GM12872 (cell line): ENCODE data around the gene ZSCAN26.

Experiments used
- TF ChIP-seq, protein P1 (sequence below): IDR thresholded peaks from 3 replicates; pipeline ENCODE4 v1.5.1; 2011; ENCODE audit warnings: low read depth, mild to moderate bottlenecking, low read length, moderate library complexity; ENCODE audit not compliant: insufficient read depth

Gene ZSCAN26

GRCh38 chr6:28248916-28249315 lies 18.0 kb upstream of the ZSCAN26 start:
- TF ChIP-seq, protein P1, sequence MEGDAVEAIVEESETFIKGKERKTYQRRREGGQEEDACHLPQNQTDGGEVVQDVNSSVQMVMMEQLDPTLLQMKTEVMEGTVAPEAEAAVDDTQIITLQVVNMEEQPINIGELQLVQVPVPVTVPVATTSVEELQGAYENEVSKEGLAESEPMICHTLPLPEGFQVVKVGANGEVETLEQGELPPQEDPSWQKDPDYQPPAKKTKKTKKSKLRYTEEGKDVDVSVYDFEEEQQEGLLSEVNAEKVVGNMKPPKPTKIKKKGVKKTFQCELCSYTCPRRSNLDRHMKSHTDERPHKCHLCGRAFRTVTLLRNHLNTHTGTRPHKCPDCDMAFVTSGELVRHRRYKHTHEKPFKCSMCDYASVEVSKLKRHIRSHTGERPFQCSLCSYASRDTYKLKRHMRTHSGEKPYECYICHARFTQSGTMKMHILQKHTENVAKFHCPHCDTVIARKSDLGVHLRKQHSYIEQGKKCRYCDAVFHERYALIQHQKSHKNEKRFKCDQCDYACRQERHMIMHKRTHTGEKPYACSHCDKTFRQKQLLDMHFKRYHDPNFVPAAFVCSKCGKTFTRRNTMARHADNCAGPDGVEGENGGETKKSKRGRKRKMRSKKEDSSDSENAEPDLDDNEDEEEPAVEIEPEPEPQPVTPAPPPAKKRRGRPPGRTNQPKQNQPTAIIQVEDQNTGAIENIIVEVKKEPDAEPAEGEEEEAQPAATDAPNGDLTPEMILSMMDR = no peak

DNA sequence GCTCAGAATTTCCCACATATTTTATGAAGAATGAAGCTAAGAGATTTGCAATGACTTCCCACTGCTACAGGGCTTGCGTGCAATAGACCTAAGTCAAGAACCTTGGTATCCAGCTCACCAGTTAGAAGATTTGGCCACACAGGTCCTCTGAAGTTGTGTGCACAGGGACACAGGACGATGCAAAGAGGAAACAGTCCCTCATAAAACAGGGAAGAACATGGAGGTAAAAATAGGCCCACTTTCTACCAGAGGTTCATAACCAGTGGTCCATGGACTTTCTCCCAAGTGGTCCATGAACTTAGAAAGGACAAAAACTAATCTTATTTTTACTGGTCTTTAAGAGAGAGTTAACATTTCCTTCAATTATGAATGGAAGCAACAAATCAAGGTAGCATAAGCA lies 16.2 kb upstream of the ZSCAN26 start:
- TF ChIP-seq, protein P1 = no peak

DNA sequence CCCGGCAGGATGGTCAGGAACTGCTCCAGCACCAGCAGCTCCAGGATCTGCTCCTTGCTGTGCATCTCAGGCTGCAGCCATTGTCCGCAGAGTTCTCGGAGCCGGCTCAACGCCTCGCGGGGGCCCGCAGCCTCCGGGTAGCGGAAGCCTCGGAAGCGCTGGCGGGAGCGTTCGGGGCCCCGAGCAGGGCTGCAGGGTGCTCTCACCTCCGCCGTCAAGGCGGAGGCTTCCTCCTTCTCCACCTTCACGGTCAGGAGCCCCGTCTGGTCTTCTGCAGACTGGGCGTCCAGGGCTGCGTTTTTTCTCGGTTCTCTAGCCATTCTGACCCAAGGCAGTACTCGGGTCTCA lies 15.3 kb upstream of the ZSCAN26 start:
- TF ChIP-seq, protein P1 = no peak

DNA sequence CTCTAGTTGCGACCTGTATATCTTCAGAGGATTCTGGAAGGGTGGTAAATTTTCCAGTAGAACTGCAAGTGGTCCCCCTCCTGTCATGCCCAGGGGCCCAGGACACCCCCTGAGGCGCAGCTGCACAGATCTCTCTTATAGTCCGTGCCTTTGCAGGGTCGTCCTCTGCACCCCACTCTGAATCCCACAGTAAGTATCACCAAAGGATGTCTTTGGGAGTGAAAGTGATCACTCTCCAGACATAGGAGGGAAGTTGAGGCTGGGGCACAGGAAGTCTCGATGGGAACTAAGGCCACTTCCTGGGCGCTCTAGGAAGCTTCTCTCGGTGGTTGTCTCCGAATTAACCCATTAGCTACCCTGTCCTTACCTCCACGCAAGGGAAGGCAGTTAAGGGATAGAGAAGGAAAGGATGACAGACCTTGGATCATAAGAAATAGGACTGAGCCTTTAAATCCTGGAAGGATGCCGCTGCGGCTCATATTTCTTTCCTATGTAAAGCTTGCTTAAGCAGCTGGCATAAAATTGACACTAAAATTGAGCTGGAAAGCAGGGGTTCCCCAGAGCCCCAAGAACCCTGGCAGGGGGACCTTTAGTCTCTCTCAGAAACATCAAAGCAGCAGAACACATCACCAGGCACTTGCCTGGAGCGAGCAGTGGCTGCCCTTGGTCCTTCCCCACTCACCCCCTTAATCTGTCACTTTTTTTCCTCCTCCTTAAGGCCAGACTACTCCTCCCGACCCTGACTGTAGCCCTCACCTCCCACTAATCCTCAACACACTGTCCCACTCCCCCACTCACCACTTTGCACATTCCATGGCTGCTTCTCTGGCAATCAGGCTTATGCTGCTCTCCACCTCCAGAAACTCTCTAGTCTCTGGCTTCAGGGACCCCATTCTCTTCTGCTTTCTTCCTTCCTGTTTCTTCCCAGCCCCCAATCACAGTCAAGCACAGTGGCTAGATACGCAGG lies 14.7 kb upstream of the ZSCAN26 start, which contains the start of gene ZKSCAN4:
Gene ZKSCAN4 (minus strand): TSS at position 261 of the 967 bp plus-strand sequence. CDS start 289 bp downstream, outside the sequence.
- TF ChIP-seq, protein P1 = no peak

DNA sequence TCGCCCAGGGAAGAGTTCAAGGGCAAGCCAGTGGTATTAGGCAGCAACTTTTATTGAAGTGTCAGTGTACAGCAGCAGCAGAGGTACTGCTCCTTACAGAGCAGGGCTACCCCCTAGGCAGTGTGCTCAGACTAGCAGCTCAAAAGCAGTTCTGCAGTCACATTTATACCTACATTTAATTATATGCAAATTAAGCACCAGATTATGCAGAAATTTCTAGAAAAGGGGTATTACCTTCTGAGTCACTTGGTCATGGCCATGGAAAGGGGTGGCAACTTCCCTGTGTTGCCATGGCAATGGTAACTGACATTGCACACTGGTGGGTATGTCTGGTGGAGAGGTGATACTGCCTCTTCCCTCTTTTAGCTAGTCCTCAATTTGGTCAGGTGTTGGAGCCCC lies 12.8 kb upstream of the ZSCAN26 start:
- TF ChIP-seq, protein P1 = no peak

DNA sequence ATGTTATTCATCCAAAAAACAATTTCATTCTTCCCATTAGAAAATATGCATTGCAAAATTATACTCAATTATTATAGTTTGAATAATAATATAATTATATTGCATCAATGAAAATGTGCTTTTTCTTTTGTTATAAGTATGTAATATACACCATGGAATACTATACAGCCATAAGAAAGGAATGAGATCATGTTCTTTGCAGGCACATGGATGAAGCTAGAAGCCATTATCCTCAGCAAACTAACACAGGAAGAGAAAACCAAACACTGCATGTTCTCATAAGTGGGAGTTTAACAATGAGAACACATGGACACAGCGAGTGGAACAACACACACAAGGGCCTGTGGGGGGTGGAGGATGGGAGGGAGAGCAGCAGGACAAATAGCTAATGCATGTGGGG lies 9.9 kb upstream of the ZSCAN26 start:
- TF ChIP-seq, protein P1 = no peak

DNA sequence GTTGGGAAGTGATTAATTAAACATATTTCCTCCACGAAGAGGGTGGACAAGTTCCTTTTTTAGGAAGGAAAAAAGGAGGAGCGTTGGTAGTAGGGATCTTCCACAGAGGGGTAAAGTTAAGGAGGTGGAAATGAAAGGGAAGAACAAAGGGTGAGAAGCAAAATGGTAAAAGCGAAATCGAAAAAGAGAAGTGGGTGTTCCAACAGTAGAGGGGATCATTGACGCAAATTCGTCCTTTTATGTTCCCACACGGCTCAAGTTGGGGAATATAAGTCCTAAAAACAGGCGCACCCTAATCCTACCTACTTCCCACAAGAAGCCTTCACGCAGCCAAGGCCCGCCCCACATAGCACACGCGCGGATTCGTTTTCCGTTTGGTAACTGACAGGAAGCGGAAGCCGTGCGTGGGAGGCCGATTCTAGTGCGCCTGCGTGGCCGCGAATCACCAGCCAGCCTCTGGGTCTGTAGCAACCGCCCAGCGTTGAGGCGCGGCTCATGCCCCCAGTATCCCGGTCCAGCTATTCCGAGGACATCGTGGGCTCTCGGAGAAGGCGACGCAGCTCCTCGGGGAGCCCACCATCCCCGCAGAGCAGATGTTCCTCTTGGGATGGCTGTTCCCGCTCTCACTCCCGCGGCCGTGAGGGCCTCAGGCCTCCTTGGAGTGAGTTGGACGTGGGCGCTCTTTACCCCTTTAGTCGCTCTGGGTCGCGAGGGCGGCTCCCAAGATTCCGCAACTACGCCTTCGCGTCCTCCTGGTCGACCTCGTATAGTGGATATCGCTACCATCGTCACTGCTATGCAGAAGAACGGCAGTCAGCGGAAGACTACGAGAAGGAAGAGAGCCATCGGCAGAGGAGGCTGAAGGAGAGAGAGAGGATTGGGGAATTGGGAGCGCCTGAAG lies 7.8 kb upstream of the ZSCAN26 start, which contains the start of gene NKAPL:
Gene NKAPL (plus strand): TSS at position 421 of the 901 bp plus-strand sequence. CDS start 75 bp downstream, at position 496.
- TF ChIP-seq, protein P1 = no peak
